Measurements from ENCODE around the gene SKAP1. TPM values are rescaled to one million over a fixed set of nuclear protein-coding genes. Genes with fewer than 3 reads are reported as not detected.
"Not testable (repeated sequence)": the region's sequence is repeated elsewhere in the genome, so short reads cannot be mapped to it uniquely, and the experiment has no call there.

Gene SKAP1
- total and polyA plus RNA-seq, 2 experiments from 2014 or later, result 0.27 TPM; not detected in 1

GRCh38 chr17:48368352-48368908 is 61.6 kb downstream of the SKAP1 start (continued):
- no peak for TF ChIP-seq ZNF114 (CRISPR knock-in tag; IDR thresholded peaks at IDR 0.05)
- TF ChIP-seq EZH2 (IDR thresholded peaks at IDR 0.05; ENCODE audit: low read depth, unreplicated experiment), result no peak
- no peak for TF ChIP-seq POLR2AphosphoS5 (IDR thresholded peaks at IDR 0.05; ENCODE audit: low read depth)

DNA sequence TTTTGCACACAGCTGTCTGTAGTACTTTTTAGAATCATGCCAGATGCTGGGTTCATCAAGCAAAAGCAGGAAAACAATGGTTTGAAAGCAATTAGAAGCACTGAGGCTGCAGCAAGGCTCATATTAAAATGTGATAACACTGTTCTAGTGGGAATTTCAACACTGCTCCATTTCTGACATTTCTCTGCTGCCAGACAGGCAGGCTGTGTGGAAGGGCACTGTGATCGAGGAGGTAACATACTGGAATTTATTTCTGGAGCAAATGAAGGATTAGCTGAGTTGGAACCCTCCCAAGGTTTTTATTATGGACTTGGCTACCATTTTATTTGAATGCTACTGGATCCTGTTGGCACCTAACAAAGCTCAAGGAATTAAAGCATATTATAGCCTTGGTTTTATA is 66.9 kb downstream of the SKAP1 start:
- no peaks in the 10 kb centered on the region for H3K9me3 Mint-ChIP-seq
- ATAC-seq, result no peak
- peaks cover 5% of the 10 kb centered on the region for H3K27me3 Mint-ChIP-seq (ENCODE audit: insufficient read depth, low read depth, poor library complexity)
- H3K9me2 ChIP-seq (ENCODE audit: insufficient read depth), result no peaks in the 10 kb centered on the region
- no peaks in the 10 kb centered on the region for H3K4me1 ChIP-seq (ENCODE audit: insufficient read depth)
- H3K4me2 ChIP-seq, result no peak overlapping the region
- no peak overlapping the region for H3K4me3 Mint-ChIP-seq
- no peak overlapping the region for H3K27ac ChIP-seq (ENCODE audit: low read depth)
- H3K36me3 Mint-ChIP-seq (ENCODE audit: low read depth), result no peaks in the 10 kb centered on the region
- TF ChIP-seq NANOG (IDR thresholded peaks at IDR 0.05; ENCODE audit: borderline replicate concordance) (no peak), EZH2phosphoT487 (IDR thresholded peaks at IDR 0.05; ENCODE audit: unreplicated experiment) (no peak), ZNF114 (CRISPR knock-in tag; IDR thresholded peaks at IDR 0.05) (no peak), EZH2 (IDR thresholded peaks at IDR 0.05; ENCODE audit: low read depth, unreplicated experiment) (no peak), REST (IDR thresholded peaks at IDR 0.05; ENCODE audit: unreplicated experiment) (no peak)
- TF ChIP-seq, protein P1, sequence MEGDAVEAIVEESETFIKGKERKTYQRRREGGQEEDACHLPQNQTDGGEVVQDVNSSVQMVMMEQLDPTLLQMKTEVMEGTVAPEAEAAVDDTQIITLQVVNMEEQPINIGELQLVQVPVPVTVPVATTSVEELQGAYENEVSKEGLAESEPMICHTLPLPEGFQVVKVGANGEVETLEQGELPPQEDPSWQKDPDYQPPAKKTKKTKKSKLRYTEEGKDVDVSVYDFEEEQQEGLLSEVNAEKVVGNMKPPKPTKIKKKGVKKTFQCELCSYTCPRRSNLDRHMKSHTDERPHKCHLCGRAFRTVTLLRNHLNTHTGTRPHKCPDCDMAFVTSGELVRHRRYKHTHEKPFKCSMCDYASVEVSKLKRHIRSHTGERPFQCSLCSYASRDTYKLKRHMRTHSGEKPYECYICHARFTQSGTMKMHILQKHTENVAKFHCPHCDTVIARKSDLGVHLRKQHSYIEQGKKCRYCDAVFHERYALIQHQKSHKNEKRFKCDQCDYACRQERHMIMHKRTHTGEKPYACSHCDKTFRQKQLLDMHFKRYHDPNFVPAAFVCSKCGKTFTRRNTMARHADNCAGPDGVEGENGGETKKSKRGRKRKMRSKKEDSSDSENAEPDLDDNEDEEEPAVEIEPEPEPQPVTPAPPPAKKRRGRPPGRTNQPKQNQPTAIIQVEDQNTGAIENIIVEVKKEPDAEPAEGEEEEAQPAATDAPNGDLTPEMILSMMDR (conservative IDR thresholded peaks at IDR 0.05; ENCODE audit: low read depth in 2 of 2), result no peak
- no peak overlapping the region for H3K4me3 ChIP-seq
- H3K36me3 ChIP-seq (ENCODE audit: insufficient read depth), result no peaks in the 10 kb centered on the region
- H4K20me1 ChIP-seq (replicated peaks; ENCODE audit: insufficient read depth), result no peaks in the 10 kb centered on the region
- H3K27me3 ChIP-seq (ENCODE audit: insufficient read depth), result no peaks in the 10 kb centered on the region
- H3K4me1 Mint-ChIP-seq, result no peaks in the 10 kb centered on the region
- no peak overlapping the region for H3K27ac Mint-ChIP-seq
- H2AFZ ChIP-seq, result peak overlapping the region; percentile 72; the same call in 1 of the 2 replicates
- H3F3A ChIP-seq (replicated peaks; ENCODE audit: low read depth), result no peaks in the 10 kb centered on the region
- DNase-seq (ENCODE audit: low spot score), result no peak
- no peaks in the 10 kb centered on the region for H3K79me2 ChIP-seq (replicated peaks; ENCODE audit: insufficient read depth)

GRCh38 chr17:48360861-48361633 is 69.0 kb downstream of the SKAP1 start:
- not testable (repeated sequence) for DNase-seq (ENCODE audit: low spot score); H3K27ac Mint-ChIP-seq; H3K27me3 ChIP-seq (ENCODE audit: insufficient read depth); H3K4me3 ChIP-seq; H2AFZ ChIP-seq; H3K4me2 ChIP-seq; H4K20me1 ChIP-seq (replicated peaks; ENCODE audit: insufficient read depth); H3K4me3 Mint-ChIP-seq; H3K36me3 Mint-ChIP-seq (ENCODE audit: low read depth); H3F3A ChIP-seq (replicated peaks; ENCODE audit: low read depth); H3K4me1 ChIP-seq (ENCODE audit: insufficient read depth); ATAC-seq; H3K9me3 Mint-ChIP-seq; H3K79me2 ChIP-seq (replicated peaks; ENCODE audit: insufficient read depth); H3K27me3 Mint-ChIP-seq (ENCODE audit: insufficient read depth, low read depth, poor library complexity); H3K27ac ChIP-seq (ENCODE audit: low read depth); H3K9me2 ChIP-seq (ENCODE audit: insufficient read depth); H3K36me3 ChIP-seq (ENCODE audit: insufficient read depth); H3K4me1 Mint-ChIP-seq

Measured in GM23338 (cell line).